Stimulated activated CD4-positive, alpha-beta T cell treated with anti-CD3 and anti-CD28 coated beads, TNF-alpha, amount 100 ng/mL, for 48 hours (primary cell): ENCODE results near the gene C1orf53.
"Not testable (repeated sequence)": the region's sequence is repeated elsewhere in the genome, so short reads cannot be mapped to it uniquely, and the experiment has no call there.

ENCODE experiments used
- DNase-seq, 3 donors: peaks; one replicate each; pipeline ENCODE4 v3.0.0-alpha.2; 2020; ENCODE audit warnings: low read depth in 3 of 3

The C1orf53 gene

GRCh38 chr1:197902454-197903195 lies at the start of gene C1orf53:
Gene C1orf53 (plus strand): TSS chr1:197902630. CDS start chr1:197902650, 20 bp downstream.
- peak; percentile 50 to 76 (median 60) for DNase-seq

DNA sequence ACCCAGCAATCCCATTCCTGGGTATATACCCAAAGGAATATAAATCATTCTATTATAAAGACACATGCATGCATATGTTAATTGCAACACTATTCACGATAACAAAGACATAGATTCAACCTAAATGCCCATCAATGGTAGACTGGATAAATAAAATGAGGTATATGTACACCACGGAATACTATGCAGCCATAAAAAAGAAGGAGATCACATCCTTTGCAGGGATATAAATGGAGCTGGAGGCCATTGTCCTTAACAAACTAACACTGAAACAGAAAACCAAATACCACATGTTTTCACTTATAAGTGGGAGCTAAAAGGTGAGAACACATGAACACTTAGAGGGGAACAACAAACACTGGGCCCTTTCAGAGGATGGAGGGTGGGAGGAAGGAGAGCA lies 46.7 kb upstream of the C1orf53 start:
- not testable (repeated sequence) for DNase-seq

DNA sequence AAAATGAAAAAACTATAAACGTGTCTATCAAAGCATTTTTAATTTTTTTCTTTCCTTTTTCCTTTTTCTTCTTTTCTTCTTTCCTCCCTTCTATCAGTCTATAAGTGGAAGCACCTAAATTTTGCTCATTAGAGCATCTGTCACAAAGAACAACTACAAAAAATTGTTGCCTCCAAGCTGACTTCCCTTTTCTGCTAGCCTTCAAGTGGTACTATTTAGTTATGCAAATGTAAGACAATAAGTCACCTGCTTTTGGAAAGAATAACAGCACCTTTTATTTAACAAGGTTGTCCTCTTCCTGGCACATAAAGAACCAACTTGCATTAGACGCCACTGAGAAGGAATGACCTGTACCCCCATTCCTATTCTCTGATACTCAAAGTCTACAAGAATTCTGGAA lies 45.0 kb upstream of the C1orf53 start:
- no peak for DNase-seq

- no peak for DNase-seq
Measured at GRCh38 chr1:197859024-197859423, 43.4 kb upstream of the C1orf53 start.

DNA sequence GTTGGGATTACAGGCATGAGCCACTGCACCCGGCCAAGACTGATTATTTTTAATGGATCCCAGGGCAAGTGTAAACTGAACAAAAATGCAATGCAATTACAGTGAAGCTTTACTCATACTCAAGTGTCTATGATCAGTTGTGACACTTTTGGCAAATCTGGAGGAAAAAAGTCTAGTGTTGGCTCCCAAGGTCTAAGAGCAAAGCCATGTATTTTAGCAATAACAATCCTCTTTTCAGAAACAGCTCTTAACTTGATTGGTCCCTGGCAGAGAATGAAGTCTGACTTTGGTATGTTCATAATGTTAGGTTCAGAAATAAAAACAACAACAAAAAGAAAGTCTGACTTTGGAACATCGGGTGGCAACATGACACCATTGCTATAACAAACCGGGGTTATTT lies 40.2 kb upstream of the C1orf53 start:
- DNase-seq = no peak

- no peak for DNase-seq
Measured at GRCh38 chr1:197862671-197863070, 39.8 kb upstream of the C1orf53 start.

DNA sequence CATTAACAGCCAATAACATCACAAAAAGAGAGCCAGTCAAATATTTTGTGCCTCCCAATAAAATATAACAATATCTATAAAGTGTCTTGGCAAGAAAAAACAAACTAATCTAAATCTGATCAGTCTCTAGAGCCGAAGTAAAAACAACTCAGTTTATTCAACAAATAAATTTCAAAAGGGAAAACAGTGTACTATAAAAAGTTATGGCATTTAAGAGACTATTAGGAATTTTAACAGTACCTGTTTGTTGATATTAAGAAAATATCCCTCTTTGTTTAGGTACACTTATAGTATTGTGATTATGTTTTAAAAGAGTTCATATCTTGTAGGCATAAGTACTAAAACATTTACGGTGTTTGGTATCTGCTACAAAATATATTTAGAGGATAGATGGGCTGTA lies 36.6 kb upstream of the C1orf53 start:
- no peak for DNase-seq

DNA sequence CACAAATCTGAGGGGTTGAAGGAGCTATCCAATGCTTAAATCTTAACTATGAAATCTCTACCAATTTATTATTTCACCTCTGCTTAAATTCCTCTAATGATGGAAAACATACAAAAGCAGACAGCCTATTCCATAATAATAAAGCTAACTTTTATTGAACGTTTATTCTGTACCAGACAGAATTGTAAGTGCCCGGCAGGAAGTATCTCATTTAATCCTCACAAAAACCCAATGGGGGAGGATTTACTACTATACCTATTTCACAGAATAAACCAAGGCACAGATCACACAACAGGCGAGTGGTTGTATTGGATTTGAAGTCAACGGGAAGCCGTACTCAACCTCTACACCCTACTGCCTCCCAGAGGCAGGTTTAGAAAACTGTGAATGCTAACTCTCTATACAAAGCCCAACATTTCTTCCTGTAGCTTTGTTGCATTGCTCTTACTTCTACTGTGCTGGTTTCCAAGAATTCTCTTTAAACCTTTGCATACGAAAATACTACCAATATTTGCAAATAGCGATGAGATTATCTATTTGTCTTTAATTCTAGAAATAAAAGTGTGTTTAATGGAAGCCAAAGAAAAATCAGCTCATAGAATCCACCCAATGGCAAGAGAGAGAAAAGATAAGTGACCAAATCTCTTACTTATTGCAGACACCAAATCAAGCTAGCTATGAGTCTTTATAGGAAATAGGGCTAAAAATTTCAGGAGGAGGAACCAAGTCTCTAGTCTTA lies 33.5 kb upstream of the C1orf53 start:
- no peak for DNase-seq

- no peak for DNase-seq
Measured at GRCh38 chr1:197869490-197870077, 32.8 kb upstream of the C1orf53 start.

DNA sequence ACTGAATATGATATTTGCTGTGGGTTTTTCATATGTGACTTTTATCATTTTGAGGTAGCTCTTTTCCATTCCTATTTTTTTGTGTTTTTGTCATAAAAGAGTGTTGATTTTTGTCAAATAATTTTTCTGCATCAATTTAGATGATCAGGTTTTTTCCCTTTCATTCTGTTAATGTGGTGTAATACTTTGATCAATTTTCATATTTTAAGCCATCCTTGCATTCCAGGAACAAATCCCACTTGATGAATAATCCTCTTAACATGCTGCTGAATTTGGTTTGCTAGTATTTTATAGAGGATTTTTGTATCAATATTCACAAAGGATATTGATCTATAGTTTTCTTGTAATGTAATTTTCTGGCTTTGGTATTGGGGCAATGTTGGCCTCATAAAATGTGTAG lies 25.5 kb upstream of the C1orf53 start:
- no peak for DNase-seq

DNA sequence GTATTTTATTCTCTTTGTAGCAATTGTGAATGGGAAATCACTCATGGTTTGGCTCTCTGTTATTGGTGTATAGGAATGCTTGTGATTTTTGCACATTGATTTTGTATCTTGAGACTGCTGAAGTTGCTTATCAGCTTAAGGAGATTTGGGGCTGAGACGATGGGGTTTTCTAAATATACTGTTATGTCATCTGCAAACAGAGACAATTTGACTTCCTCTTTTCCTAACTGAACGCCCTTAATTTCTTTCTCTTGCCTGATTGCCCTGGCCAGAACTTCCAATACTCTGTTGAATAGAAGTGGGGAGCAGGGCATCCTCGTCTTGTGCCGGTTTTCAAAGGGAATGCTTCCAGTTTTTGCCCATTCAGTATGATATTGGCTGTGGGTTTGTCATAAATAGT lies 22.0 kb upstream of the C1orf53 start:
- not testable (repeated sequence) for DNase-seq

GRCh38 chr1:197882241-197882640 lies 20.2 kb upstream of the C1orf53 start:
- DNase-seq = not testable (repeated sequence)

DNA sequence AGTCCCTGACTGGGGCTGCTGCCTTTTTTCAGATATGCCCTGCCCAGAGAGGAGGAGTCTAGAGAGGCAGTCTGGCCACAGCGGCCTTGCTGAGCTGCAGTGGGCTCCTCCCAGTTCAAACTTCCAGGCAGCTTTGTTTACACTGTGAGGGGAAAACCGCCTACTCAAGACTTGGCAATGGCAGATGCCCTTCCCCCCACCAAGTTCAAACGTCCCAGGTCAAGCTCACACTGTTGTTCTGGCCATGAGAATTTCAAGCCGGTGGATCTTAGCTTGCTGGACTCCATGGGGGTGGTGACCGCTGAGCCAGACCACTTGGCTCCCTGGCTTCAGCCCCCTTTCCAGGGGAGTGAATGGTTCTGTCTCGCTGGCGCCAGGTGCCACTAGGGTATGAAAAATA lies 18.3 kb upstream of the C1orf53 start:
- no peak for DNase-seq

DNA sequence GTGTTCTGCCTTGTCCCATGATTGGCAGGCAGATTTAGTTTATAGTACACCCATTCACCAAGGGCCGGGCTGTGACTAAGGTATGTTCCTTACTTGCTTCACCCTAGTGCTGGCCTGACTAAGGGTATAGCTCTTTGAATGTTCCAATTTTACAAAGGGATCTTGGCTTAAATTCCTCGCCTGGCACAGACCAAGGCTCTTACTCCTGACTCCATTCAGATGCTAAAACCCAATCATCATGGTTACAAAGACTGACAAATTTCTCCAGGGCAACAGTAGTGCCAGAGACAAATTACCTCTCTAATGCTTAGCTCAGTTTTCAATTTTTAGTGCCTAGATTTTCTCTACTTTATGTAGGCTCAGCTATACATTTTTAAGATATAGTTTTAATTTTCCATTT lies 11.5 kb upstream of the C1orf53 start:
- no peak for DNase-seq

DNA sequence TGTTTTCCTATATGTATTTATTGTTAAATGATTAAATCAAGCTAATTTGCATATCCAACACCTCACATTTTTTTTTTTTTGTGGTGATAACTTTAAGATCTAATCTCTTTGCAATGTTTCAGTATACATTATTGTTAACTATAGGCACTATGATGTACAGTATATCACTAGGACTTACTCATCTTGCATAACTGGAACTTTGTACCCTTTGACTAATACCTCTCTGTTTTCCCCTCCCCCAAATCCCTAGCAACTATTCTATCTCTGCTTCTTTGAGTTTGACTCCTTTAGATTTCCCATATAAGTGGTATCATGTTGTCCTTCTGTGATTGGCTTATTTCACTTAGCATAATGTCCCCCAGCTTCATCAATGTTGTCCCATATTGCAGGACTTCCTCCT lies 9.7 kb upstream of the C1orf53 start:
- DNase-seq = no peak

GRCh38 chr1:197896301-197896700 lies 6.1 kb upstream of the C1orf53 start:
- no peak for DNase-seq

GRCh38 chr1:197899037-197899436 lies 3.4 kb upstream of the C1orf53 start:
- DNase-seq = no peak

GRCh38 chr1:197902131-197902453 lies 338 bp upstream of the C1orf53 start:
- DNase-seq = no peak

GRCh38 chr1:197903196-197903514 lies 725 bp downstream of the C1orf53 start:
- no peak for DNase-seq

DNA sequence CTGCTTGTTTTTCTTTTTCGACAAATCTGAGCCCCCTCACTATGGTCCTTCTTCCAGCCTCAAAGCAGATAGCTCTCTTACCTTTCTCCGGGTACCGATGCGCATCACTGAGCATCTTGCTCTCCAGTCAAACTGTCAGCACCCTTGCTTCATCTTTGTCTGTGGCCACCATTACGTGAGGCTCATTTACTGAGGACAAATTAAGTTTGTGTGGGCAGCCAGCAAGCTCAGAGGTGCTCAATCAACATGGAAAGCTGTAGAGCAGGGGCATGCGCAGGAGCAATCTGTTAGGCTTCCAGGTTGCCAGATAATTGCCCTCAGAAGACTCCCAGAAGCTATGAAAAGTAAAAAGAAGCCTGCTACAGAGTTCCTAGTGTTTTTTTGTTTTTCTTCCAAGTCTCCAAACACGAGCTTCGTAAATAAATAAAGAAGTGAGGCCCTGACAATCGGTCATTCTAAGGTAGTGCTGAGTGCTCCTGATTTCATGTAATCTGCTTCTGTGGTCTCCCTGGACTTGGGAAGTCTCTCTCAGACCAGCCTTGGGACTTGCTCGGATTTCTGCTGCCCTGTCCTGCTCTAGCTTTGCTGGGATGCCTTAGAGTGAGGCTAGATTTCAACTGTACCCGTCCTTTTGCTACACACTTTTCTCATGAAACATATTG lies 1.8 kb downstream of the C1orf53 start:
- no peak for DNase-seq

GRCh38 chr1:197905699-197906351 lies 3.4 kb downstream of the C1orf53 start:
- no peak for DNase-seq
